Measurements from ENCODE around the gene NPAS4.

The NPAS4 gene

GRCh38 chr11:66475349-66476172 is 54.7 kb downstream of the NPAS4 start:
- H2AFZ ChIP-seq (ENCODE audit: low read depth, low read length): no peak overlapping the region

More at GRCh38 chr11:66475349-66476172, 54.7 kb downstream of the NPAS4 start:
- Histone ChIP-seq H3K4me2 (ENCODE audit: low read length) (no peak overlapping the region), H3K27me3 (ENCODE audit: low read depth, low read length) (no peaks in the 10 kb centered on the region), H3K9me3 (ENCODE audit: insufficient read depth, low read length) (no peaks in the 10 kb centered on the region), H4K20me1 (ENCODE audit: insufficient read depth, low read length) (no peaks in the 10 kb centered on the region), H3K27ac (ENCODE audit: low read length) (no peak overlapping the region), H3K4me3 (ENCODE audit: low read length) (no peak overlapping the region), H3K79me2 (ENCODE audit: low read length) (peaks cover 14% of the 10 kb centered on the region), H3K4me1 (ENCODE audit: low read length) (0 out of 2 replicates have a peak, but pooled peaks cover 2% of the 10 kb centered on the region), H3K36me3 (replicated peaks; ENCODE audit: low read depth, low read length) (peaks cover 9% of the 10 kb centered on the region), H3K9ac (ENCODE audit: low read length) (no peak overlapping the region)
- no peak for TF ChIP-seq EZH2phosphoT487 (IDR thresholded peaks at IDR 0.05; ENCODE audit: low read depth)

All from OCI-LY3 (cell line).